ENCODE results near the gene CEP152.
A peak's percentile ranks its signal among the peaks of the same experiment; 100 is the strongest.
"Not testable (repeated sequence)": the region's sequence is repeated elsewhere in the genome, so short reads cannot be mapped to it uniquely, and the experiment has no call there.

CEP152 gene

GRCh38 chr15:48811325-48811958 lies 573 bp upstream of the CEP152 start:
- no peak for DNase-seq (ENCODE audit: low spot score)

- no peak for DNase-seq (ENCODE audit: low spot score)
Observed at GRCh38 chr15:48806151-48806550, 4.7 kb downstream of the CEP152 start.

GRCh38 chr15:48805591-48805990 lies 5.3 kb downstream of the CEP152 start:
- DNase-seq (ENCODE audit: low spot score), result no peak

DNA sequence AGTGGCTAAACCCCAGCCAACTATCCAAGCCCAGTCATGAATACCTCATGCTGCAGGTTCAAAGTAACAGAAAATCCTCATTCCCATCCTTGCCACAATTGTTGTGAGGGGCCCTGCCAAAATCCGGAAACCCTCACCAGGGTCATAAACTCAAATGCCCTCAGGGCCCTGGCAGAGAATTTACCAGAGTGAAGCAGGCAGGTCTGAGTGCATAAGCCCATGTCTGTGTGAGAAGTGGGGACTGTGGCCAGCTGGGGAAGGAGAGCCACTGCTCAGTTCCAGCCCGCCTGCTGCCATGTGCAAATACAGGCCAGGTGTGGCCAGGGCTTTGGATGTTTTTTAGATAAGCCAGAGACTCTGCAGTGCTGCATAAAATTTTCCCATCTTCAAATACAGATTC lies 7.0 kb downstream of the CEP152 start:
- no peak for DNase-seq (ENCODE audit: low spot score)

DNA sequence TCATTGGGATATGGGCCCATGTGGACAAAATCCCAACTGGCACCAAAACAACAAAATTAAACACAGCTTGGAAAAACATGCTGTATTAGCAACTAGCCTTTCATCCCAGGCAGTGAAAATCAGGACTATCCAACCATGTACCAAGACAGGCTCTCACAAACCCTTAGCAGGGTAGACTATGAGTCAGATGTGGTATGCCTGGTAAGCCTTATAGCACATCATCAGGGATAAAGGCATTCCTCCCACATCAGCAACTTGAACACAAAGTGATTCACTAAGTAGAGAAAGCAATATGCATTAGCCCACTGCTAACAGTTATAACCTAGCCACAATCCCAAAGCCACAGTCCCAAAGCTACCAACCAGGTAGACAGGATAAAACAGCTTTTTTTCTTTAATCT lies 8.0 kb downstream of the CEP152 start:
- DNase-seq (ENCODE audit: low spot score), result peak; percentile 24

DNA sequence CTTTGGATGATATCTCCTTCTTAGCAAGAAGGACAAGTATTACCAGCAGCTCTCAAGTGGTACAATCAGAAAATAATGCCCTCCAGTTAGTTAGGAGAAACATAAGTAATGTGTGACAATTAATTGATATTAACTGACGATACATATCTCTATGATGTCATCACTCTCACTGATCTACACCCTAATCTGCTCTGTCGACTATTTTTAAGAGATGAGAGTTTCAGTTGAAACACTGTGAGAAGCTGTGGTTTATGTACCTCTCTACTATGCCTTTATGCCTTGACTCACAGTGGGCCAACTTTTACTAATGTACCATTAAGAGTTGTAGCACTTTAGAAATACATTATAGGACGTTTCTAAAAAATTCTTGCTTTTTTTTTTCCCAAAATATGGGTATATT lies 8.6 kb downstream of the CEP152 start:
- DNase-seq (ENCODE audit: low spot score), result no peak

DNA sequence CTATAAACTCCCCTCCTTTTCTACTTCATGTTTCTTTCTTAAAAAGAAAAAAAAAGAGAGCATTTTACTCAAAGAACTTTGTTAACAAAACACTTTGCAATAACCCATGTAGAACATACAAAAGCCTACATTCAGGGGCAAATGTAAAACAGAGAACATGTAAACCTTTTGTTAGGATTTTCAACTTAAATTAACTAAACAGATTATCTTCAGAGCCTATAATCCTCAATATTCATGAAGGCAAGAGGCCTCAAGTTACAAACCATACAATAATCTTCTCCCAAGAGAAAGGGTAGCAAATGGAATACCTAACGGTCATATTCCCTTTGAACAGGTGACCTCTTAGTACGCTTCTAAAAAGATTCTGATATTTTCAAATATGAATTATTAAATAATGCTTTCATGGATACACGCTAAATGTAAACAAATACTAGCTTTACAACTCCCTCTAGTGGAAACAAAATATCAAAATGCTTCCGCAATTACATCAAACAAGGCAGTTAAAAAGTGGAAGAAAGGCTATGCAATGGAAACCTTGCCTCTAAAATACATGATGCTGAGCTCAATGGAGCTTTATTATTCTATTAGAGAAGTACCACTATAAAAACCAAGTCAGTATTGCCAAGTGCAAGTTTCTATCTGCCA lies 9.9 kb downstream of the CEP152 start:
- no peak for DNase-seq (ENCODE audit: low spot score)

DNA sequence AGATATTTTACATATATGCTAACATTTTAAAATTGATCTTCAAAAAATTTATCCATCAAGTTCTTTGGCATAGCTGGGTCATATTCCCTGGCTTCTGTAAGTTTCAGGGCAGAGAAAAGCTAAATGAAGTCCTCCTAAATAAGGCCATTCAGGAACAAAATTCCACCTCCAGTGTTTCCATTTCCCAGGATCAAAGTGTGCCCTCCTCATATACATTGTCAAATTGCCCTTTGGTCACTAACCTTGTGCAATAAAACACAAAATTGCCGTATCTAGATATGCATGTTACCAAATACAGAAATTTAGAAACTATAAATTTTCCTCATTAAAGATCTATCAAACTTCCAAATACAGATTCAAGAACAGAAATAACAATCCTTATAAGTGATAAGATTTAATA lies 10.6 kb downstream of the CEP152 start:
- DNase-seq (ENCODE audit: low spot score), result no peak

- DNase-seq (ENCODE audit: low spot score), result no peak
Observed at GRCh38 chr15:48798319-48798718, 12.6 kb downstream of the CEP152 start.

DNA sequence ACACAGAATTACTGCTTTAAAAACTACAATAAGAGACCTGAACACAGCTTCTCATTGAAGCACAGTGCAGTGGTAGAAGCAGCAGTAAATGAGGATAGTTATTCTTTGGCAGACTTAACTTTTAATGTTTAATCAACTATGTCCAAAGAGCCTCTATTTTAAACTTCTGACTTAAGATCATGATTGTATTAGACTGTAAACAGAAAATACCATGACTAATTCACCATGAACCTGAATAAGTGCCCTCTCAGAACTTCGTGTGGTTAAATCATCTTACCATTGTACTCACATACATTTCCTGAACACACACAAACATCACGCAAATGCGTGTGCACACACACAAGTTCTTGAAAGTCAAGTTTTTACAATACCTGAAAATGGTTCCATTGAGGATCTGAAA lies 13.9 kb downstream of the CEP152 start:
- no peak for DNase-seq (ENCODE audit: low spot score)

DNA sequence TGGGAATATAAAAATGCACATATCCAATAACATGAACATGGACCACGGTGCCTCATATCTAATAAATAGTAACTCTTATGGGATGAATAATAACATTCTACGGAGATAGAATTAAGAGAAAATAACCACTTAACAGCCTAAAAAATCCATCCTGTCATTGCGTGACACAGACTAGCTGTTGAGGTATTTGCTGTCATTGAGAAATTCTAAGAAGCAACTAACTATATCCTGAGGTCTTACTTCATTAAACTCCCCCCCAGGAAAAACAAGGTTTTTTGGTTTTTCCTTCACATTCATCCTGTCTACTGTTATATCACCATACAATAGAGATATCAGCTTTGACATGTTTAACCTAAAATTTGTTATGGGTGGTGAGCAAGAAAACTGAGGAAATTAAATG lies 14.3 kb downstream of the CEP152 start:
- DNase-seq (ENCODE audit: low spot score), result no peak

DNA sequence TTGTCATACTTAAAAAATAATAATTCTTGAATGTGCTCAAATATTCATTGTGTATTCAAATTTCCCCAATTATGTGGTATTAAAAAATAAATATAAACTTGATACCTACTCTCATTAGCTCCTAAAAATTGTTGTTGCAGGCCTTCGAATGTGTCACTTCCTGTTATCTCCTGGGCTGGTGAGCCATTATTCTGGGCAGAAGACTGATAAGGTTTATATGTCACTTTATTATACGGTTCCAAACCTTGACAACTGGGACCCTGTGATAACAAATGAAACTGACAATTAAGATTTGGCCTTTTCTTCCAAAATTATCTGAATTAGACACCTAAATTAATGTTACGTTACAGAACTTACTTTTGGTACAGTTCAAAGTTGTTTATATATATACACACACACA lies 15.0 kb downstream of the CEP152 start:
- DNase-seq (ENCODE audit: low spot score), result no peak

DNA sequence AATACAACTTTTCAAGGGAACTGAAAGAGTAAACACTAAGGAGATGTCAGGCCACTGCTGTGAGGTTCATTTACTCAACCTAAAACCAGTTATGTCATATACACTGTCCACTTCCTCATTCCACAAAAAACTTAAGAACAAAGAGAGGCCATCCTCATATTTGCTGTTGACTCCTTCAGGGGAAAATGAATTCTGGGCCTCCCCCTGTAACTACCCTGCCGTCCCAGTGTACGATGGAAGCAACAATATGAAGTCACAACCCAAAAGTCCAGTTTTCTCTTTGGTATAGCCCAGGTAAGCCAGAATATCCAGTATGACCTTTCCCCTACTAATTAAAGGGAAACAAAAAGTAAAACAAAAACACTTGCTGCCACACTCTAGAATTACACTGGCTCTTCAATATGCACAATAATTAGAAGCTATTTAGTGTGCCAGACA lies 16.2 kb downstream of the CEP152 start:
- DNase-seq (ENCODE audit: low spot score), result no peak

DNA sequence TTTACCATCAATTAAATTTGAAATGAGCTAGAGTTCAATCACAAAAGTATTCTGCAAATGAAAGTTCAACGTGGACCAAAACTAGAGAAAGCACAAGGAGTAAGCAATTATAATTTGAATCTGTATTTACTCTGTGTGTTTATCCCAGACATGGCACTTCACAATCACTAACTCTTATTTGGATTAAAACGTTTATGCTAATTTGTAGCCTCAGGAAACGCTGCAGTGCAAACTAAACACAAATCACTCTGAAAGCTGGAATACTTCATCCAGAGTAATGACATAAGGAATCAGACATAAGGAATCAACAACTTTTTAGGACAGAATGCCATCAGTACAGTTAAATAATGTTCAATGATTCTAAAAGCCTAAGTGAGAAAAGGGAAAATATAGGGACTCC lies 18.5 kb downstream of the CEP152 start:
- DNase-seq (ENCODE audit: low spot score), result no peak

DNA sequence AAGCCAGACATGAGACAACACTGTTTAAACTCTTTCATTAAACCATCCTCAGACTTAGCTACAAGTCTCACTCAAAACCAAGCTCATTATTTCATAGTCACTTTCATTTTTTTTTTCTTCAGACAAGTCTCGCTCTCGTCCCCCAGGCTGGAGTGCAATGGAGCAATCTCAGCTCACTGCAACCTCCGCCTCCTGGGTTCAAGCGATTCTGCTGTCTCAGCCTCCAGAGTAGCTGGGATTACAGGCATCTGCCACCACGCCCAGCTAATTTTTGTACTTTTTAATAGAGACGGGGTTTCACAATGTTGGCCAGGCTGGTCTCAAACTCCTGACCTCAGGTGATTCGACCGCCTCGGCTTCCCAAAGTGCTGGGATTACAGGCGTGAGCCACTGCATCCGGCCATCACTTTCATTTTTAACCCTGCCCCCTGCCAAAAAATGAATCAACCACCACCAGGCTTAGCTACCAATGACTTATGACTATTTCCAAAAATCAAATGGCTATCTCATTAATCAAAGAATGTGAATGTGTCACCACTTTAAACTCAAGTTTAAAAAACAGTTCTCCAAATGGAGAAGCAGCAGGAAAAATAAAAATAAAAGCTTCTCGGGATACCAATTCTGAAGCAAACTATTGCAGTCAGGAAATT lies 20.3 kb downstream of the CEP152 start:
- DNase-seq (ENCODE audit: low spot score), result not testable (repeated sequence)

GRCh38 chr15:48785712-48786111 lies 25.2 kb downstream of the CEP152 start:
- DNase-seq (ENCODE audit: low spot score), result no peak

- no peak for DNase-seq (ENCODE audit: low spot score)
Observed at GRCh38 chr15:48785195-48785594, 25.7 kb downstream of the CEP152 start.

GRCh38 chr15:48784756-48785155 lies 26.1 kb downstream of the CEP152 start:
- no peak for DNase-seq (ENCODE audit: low spot score)

- no peak for DNase-seq (ENCODE audit: low spot score)
Observed at GRCh38 chr15:48782911-48783310, 28.0 kb downstream of the CEP152 start.

GRCh38 chr15:48781481-48782081 lies 29.3 kb downstream of the CEP152 start:
- DNase-seq (ENCODE audit: low spot score), result no peak

DNA sequence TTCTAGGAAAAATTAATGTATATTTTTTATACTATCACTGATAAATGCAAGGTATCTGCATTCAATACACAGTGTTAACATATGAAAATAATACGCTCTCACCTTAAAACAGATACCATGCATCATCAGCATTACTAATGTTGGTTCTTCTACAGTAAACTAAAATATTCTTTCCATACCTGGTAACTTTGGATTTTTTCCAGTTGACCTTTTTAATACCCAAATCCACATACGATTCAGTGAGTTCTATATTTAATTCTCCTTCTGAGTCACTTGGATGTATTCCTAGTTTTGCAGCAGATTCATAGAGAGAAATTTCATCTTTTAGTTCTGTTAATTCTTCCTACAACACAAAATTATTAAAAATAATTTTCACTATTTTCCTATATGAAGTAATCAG lies 29.9 kb downstream of the CEP152 start:
- DNase-seq (ENCODE audit: low spot score), result no peak

DNA sequence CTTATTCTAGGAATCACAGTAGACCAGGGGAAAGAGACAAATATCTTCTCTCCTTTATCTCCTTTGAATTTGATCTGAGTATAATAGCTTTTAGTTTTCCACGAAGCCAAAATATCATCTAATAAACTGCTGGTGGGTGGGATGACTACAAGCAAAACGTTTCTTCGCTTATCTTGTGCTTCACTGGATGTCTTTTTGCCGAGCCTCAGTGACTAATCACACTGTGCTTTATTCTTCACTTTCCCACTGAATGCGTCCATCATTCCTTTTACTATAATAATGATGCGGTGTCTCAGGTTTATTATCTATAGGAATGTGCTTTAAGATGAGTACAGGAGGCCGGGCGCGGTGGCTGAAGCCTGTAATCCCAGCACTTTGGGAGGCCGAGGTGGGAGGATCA lies 32.5 kb downstream of the CEP152 start:
- DNase-seq (ENCODE audit: low spot score), result no peak

- DNase-seq (ENCODE audit: low spot score), result no peak
Observed at GRCh38 chr15:48777645-48778330, 33.1 kb downstream of the CEP152 start.
